ENCODE measurements around the gene KAZN.

The KAZN gene

DNA sequence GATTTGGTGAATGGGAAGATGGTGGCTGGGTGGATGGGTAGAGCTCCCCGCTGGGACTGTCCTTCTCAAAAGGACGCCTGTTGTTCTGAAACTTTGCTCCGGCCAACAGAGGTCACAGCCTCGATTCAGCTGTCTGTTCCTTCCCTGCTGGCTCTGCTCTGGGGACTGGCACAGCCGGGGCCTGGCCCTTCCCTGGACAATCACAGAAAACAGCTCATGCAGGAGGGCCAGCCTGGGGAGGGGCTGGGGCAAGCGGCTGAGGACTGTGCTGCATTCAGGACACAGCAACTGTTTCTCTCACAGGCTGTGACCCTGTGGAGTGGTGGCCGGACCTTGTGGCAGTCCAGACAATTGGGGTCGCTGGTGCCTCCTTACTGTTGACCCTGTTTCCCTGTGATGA is 444.4 kb downstream of the KAZN start:
- no peaks in the 10 kb centered on the region for H3K9me3 ChIP-seq (ENCODE audit: control insufficient read depth, low read length)
- no peak overlapping the region for H3K27ac ChIP-seq (ENCODE audit: insufficient read depth, low read length, poor library complexity, severe bottlenecking)
- H3K4me3 ChIP-seq (ENCODE audit: insufficient read depth, low read depth, low read length, poor library complexity, severe bottlenecking), result no peak overlapping the region
- no peak for DNase-seq
- no peaks in the 10 kb centered on the region for H3K4me1 ChIP-seq (ENCODE audit: control insufficient read depth, insufficient read depth, low read length, poor library complexity, severe bottlenecking)
- H3K27me3 ChIP-seq (replicated peaks; ENCODE audit: control insufficient read depth, insufficient read depth, low read length, poor library complexity, severe bottlenecking), result no peaks in the 10 kb centered on the region
- no peaks in the 10 kb centered on the region for H3K36me3 ChIP-seq (ENCODE audit: control insufficient read depth, insufficient read depth, low read length)

DNA sequence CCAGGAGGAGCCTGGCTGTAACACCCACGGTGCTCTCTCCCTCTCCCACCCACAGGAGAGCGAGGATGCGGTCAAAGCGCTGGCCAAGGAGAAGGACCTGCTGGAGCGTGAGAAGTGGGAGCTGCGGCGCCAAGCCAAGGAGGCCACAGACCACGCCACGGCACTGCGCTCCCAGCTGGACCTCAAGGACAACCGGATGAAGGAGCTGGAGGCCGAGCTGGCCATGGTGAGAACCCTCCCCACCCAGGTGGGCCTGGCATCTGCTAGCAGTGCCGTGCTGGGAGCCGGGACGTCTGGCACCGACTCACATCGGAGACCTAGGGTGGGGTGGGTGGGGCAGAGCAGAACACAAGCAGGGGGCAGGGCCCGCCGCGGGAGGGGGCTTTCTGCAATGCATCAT is 445.4 kb downstream of the KAZN start:
- Histone ChIP-seq H3K4me1 (ENCODE audit: control insufficient read depth, insufficient read depth, low read length, poor library complexity, severe bottlenecking) (no peaks in the 10 kb centered on the region), H3K9me3 (ENCODE audit: control insufficient read depth, low read length) (no peaks in the 10 kb centered on the region), H3K27ac (ENCODE audit: insufficient read depth, low read length, poor library complexity, severe bottlenecking) (no peak overlapping the region), H3K4me3 (ENCODE audit: insufficient read depth, low read depth, low read length, poor library complexity, severe bottlenecking) (no peak overlapping the region), H3K27me3 (replicated peaks; ENCODE audit: control insufficient read depth, insufficient read depth, low read length, poor library complexity, severe bottlenecking) (no peaks in the 10 kb centered on the region), H3K36me3 (ENCODE audit: control insufficient read depth, insufficient read depth, low read length) (no peaks in the 10 kb centered on the region)
- DNase-seq, result no peak

DNA sequence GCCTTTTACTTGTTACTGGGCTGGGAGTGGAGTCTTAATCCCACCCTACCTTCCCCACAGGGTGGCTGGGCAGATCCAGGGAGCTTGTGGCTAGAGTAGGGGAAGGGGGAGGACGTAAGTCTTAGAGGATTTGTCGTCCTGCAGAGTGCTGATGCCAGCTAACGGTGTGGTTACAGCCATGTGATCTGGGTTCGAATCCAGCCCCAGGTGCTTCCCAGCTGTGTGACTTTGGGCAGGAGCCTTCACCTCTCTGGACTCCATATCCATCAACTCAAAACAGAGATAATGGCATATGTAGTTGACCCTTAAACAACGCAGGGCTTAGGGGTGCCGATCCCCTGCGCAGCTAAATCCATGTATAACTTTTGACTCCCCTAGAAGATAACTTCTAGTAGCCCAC is 446.6 kb downstream of the KAZN start:
- no peak for DNase-seq
- Histone ChIP-seq H3K4me3 (ENCODE audit: insufficient read depth, low read depth, low read length, poor library complexity, severe bottlenecking) (no peak overlapping the region), H3K9me3 (ENCODE audit: control insufficient read depth, low read length) (no peaks in the 10 kb centered on the region), H3K27ac (ENCODE audit: insufficient read depth, low read length, poor library complexity, severe bottlenecking) (no peak overlapping the region), H3K36me3 (ENCODE audit: control insufficient read depth, insufficient read depth, low read length) (no peaks in the 10 kb centered on the region), H3K4me1 (ENCODE audit: control insufficient read depth, insufficient read depth, low read length, poor library complexity, severe bottlenecking) (no peaks in the 10 kb centered on the region), H3K27me3 (replicated peaks; ENCODE audit: control insufficient read depth, insufficient read depth, low read length, poor library complexity, severe bottlenecking) (no peaks in the 10 kb centered on the region)

DNA sequence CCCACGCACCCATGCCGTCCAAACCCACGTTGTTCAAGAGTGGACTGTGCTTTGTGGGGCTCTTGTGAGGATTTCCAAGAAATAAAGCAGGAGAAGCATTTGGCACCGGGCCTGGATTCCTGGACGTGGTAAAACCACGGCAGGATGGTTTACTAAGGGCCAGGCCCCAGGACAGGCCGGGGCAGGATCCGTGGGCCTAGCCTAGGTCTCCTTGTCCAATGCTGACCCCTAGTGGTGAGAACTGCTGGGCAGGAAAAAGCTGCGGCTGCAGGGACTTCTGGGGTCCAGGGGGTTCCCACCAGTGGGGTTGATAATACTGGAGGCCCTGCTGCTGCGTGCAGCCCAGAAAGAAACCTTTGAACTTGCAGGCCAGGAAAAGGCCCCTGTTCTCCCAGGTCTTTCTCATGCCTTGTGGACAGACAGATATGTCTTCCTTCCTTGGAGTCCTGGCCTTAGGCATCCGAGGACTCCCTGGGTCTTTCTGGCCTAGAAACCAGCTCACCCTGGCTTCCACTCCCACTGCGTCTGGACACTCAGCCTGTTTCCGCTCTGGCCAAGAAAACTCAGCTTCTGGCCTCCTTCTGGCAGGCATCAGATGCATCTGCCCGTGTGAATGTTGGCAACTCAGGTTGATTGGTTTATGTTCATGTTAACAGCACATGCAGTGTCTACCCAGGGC is 448.1 kb downstream of the KAZN start:
- no peaks in the 10 kb centered on the region for H3K36me3 ChIP-seq (ENCODE audit: control insufficient read depth, insufficient read depth, low read length)
- no peaks in the 10 kb centered on the region for H3K4me1 ChIP-seq (ENCODE audit: control insufficient read depth, insufficient read depth, low read length, poor library complexity, severe bottlenecking)
- H3K4me3 ChIP-seq (ENCODE audit: insufficient read depth, low read depth, low read length, poor library complexity, severe bottlenecking), result no peak overlapping the region
- H3K27me3 ChIP-seq (replicated peaks; ENCODE audit: control insufficient read depth, insufficient read depth, low read length, poor library complexity, severe bottlenecking), result no peaks in the 10 kb centered on the region
- no peak overlapping the region for H3K27ac ChIP-seq (ENCODE audit: insufficient read depth, low read length, poor library complexity, severe bottlenecking)
- DNase-seq, result no peak
- no peaks in the 10 kb centered on the region for H3K9me3 ChIP-seq (ENCODE audit: control insufficient read depth, low read length)

DNA sequence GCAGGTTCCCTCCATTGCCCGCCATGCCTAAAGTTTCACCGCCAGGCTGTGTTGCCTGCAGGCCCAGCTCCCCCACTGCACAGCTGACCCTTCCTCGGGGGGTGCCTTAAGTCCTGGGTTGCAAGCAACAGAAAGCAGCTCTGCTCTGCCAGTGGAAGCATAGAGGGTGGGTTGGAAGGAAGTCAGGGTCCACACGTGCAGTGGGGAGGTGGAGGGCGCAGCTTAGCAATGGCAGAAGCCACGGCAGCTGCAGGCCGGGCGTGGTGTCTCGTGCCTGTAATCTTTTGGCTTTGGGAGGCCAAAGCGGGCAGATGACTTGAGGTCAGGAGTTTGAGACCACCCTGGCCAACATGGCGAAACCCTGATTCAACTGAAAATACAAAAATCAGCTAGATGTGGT is 448.8 kb downstream of the KAZN start:
- no peak for DNase-seq
- Histone ChIP-seq H3K4me1 (ENCODE audit: control insufficient read depth, insufficient read depth, low read length, poor library complexity, severe bottlenecking) (no peaks in the 10 kb centered on the region), H3K27me3 (replicated peaks; ENCODE audit: control insufficient read depth, insufficient read depth, low read length, poor library complexity, severe bottlenecking) (no peaks in the 10 kb centered on the region), H3K27ac (ENCODE audit: insufficient read depth, low read length, poor library complexity, severe bottlenecking) (no peak overlapping the region), H3K36me3 (ENCODE audit: control insufficient read depth, insufficient read depth, low read length) (no peaks in the 10 kb centered on the region), H3K4me3 (ENCODE audit: insufficient read depth, low read depth, low read length, poor library complexity, severe bottlenecking) (no peak overlapping the region), H3K9me3 (ENCODE audit: control insufficient read depth, low read length) (no peaks in the 10 kb centered on the region)

DNA sequence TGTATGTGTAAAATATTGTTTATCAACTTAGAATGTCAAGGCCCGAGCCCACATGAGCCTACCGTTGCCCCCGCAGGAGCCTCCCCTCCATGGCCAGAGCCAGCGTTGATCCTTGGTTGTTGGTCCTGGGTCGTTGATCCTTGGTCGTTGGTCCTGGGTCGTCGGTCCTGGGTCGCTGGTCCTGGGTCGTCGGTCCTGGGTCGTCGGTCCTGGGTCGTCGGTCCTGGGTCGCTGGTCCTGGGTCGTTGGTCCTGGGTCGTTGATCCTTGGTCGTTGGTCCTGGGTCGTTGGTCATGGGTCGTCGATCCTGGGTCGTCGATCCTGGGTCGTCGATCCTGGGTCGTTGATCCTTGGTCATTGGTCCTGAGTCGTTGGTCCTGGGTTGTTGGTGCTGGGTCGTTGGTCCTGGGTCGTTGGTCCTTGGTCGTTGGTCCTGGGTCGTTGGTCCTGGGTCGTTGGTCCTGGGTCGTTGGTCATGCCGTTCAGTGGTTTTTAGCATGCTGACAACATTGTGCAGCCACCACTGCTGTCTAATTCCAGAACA is 450.0 kb downstream of the KAZN start:
- Histone ChIP-seq H3K27ac (ENCODE audit: insufficient read depth, low read length, poor library complexity, severe bottlenecking) (no peak overlapping the region), H3K9me3 (ENCODE audit: control insufficient read depth, low read length) (no peaks in the 10 kb centered on the region)

DNA sequence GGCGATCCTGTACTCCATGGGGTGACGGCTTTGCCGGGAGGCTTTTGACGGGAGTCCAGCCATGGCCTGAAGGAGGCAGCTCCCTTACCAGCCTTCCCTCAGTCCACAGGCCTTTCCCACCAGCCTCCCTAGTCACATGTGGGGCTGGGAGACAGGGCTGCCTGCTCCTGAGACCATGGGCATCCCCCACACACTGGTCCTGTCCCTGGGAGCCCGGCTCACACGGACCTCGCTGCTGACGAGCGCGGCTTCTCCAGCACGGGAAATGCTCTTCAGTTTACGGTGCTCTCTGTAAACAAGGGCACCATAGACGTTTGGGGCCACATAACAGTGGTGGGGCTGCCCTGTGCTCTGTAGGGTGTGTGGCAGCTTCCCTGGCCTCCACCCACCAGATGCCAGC is 450.6 kb downstream of the KAZN start:
- Histone ChIP-seq H3K36me3 (ENCODE audit: control insufficient read depth, insufficient read depth, low read length) (no peaks in the 10 kb centered on the region), H3K27me3 (replicated peaks; ENCODE audit: control insufficient read depth, insufficient read depth, low read length, poor library complexity, severe bottlenecking) (no peaks in the 10 kb centered on the region)

More for the DNA sequence above, 450.0 kb downstream of the KAZN start:
- Histone ChIP-seq H3K4me1 (ENCODE audit: control insufficient read depth, insufficient read depth, low read length, poor library complexity, severe bottlenecking) (no peaks in the 10 kb centered on the region), H3K27me3 (replicated peaks; ENCODE audit: control insufficient read depth, insufficient read depth, low read length, poor library complexity, severe bottlenecking) (no peaks in the 10 kb centered on the region), H3K4me3 (ENCODE audit: insufficient read depth, low read depth, low read length, poor library complexity, severe bottlenecking) (no peak overlapping the region), H3K36me3 (ENCODE audit: control insufficient read depth, insufficient read depth, low read length) (no peaks in the 10 kb centered on the region)
- no peak for DNase-seq

DNA sequence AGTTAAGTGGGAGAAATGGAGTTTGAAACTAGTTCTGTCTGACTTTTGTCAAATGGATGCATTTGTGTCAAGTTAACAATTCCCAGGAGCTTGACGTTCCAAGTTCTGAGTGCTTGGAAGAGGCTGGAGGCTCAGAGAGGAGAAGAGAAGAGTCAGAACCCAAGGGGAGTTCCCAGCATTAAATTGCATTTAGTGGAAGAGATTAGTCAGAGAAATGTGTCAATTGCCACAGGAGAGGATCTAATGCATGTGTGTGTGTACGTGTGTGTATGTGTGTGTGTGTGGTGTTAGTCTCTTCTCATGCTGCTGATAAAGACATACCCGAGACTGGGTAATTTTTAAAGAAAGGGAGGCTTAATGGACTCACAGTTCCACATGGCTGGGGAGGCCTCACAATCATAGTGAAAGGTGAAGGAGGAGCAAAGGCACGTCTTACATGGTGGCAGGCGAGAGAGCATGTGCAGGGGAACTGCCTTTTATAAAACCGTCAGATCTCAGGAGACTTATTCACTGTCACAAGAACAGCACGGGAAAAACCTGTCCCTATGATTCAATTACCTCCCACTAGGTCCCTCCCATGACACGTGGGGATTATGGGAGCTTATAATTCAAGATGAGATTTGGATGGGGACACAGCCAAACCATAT is 453.5 kb downstream of the KAZN start:
- H3K27me3 ChIP-seq (replicated peaks; ENCODE audit: control insufficient read depth, insufficient read depth, low read length, poor library complexity, severe bottlenecking), result no peaks in the 10 kb centered on the region
- no peaks in the 10 kb centered on the region for H3K9me3 ChIP-seq (ENCODE audit: control insufficient read depth, low read length)
- H3K4me3 ChIP-seq (ENCODE audit: insufficient read depth, low read depth, low read length, poor library complexity, severe bottlenecking), result no peak overlapping the region
- H3K4me1 ChIP-seq (ENCODE audit: control insufficient read depth, insufficient read depth, low read length, poor library complexity, severe bottlenecking), result no peaks in the 10 kb centered on the region
- H3K27ac ChIP-seq (ENCODE audit: insufficient read depth, low read length, poor library complexity, severe bottlenecking), result no peak overlapping the region
- no peak for DNase-seq
- H3K36me3 ChIP-seq (ENCODE audit: control insufficient read depth, insufficient read depth, low read length), result no peaks in the 10 kb centered on the region

More for the DNA sequence above, 450.6 kb downstream of the KAZN start:
- no peak for DNase-seq
- Histone ChIP-seq H3K9me3 (ENCODE audit: control insufficient read depth, low read length) (no peaks in the 10 kb centered on the region), H3K27ac (ENCODE audit: insufficient read depth, low read length, poor library complexity, severe bottlenecking) (no peak overlapping the region), H3K4me1 (ENCODE audit: control insufficient read depth, insufficient read depth, low read length, poor library complexity, severe bottlenecking) (no peaks in the 10 kb centered on the region), H3K4me3 (ENCODE audit: insufficient read depth, low read depth, low read length, poor library complexity, severe bottlenecking) (no peak overlapping the region)

DNA sequence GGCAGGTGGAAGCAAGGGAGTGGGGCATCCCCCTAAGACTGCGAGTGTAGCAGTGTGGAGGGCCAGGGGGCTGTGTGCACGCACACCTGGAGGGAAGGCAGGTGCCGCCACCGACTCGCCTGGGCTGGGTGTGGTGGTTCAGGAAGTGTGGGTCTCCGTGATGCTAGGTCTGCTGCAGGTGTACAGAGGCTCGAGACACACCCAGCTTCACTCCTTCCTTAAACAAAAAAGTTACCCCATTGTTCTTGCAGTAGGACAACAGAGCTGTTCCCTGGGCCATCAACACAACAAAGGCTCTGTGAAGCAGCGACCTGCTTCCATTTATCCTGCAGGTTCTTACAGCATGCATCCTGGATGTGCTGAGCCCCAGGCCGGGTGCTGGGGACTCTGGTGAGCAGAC is 454.7 kb downstream of the KAZN start:
- Histone ChIP-seq H3K4me1 (ENCODE audit: control insufficient read depth, insufficient read depth, low read length, poor library complexity, severe bottlenecking) (no peaks in the 10 kb centered on the region), H3K9me3 (ENCODE audit: control insufficient read depth, low read length) (no peaks in the 10 kb centered on the region), H3K36me3 (ENCODE audit: control insufficient read depth, insufficient read depth, low read length) (no peaks in the 10 kb centered on the region), H3K27ac (ENCODE audit: insufficient read depth, low read length, poor library complexity, severe bottlenecking) (no peak overlapping the region), H3K4me3 (ENCODE audit: insufficient read depth, low read depth, low read length, poor library complexity, severe bottlenecking) (no peak overlapping the region), H3K27me3 (replicated peaks; ENCODE audit: control insufficient read depth, insufficient read depth, low read length, poor library complexity, severe bottlenecking) (no peaks in the 10 kb centered on the region)
- DNase-seq, result no peak

DNA sequence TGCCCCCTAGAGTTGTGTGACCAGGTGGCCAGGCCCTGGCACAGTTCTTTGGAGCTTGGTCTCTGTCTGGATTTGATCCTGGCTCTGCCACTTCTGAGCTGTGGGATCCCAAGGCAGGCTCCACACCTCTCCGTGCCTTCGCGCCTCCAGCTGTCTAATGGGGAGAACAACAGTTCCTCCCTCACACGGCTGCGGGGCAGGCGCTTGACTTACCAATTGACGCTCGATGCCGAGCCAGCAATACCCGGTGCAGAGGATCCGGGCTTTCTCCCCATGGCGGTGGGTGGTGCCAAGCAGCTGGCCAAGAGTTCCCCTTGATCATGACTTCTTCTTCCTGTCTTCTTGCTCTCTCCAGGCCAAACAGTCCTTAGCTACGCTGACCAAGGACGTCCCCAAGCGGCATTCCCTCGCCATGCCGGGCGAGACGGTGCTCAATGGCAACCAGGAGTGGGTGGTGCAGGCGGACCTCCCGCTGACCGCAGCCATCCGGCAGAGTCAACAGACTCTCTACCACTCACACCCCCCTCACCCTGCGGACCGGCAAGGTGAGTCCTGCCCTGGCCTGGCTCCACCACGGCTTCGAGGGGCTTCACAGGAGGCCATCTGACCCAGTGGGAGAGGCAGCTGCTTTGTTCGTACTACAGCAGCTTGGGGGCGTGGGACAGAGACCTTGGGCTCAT is 457.4 kb downstream of the KAZN start:
- Histone ChIP-seq H3K4me3 (ENCODE audit: insufficient read depth, low read depth, low read length, poor library complexity, severe bottlenecking) (no peak overlapping the region), H3K27me3 (replicated peaks; ENCODE audit: control insufficient read depth, insufficient read depth, low read length, poor library complexity, severe bottlenecking) (no peaks in the 10 kb centered on the region), H3K4me1 (ENCODE audit: control insufficient read depth, insufficient read depth, low read length, poor library complexity, severe bottlenecking) (no peaks in the 10 kb centered on the region), H3K27ac (ENCODE audit: insufficient read depth, low read length, poor library complexity, severe bottlenecking) (no peak overlapping the region), H3K36me3 (ENCODE audit: control insufficient read depth, insufficient read depth, low read length) (no peaks in the 10 kb centered on the region), H3K9me3 (ENCODE audit: control insufficient read depth, low read length) (no peaks in the 10 kb centered on the region)
- no peak for DNase-seq
